ENCODE data around the gene PABPC3. TPM values are rescaled to one million over a fixed set of nuclear protein-coding genes. Genes with fewer than 3 reads are reported as not detected.

Gene PABPC3
- total RNA-seq, 2 experiments from 2014 or later: 0.20 to 0.66 TPM

DNA sequence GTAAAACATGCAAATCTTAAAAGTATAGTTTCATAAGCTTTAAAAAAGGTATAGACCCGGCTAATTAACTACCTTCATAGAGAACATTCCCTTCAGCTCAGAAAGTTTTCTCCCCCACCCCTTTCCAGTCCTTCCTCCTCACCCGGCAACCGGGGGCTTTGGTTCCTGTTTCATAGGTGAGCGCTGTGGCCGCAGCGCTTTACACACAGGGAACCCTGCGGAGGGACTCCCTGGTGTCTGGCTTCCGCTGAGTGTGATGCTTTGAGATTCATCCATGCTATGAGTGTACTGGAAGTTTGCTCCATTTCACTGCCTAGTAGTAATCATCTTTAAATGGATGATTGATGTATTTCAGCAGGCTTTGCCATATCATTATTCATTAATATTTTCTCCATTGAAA lies 26.0 kb upstream of the PABPC3 start:
- Mint-ChIP-seq H3K4me1 (ENCODE audit: low read depth) (no peaks in the 10 kb centered on the region), H3K4me3 (no peak overlapping the region), H3K27me3 (peaks cover 53% of the 10 kb centered on the region), H3K36me3 (ENCODE audit: low read depth) (no peaks in the 10 kb centered on the region), H3K9me3 (no peaks in the 10 kb centered on the region), H3K27ac (no peak overlapping the region)
- Histone ChIP-seq H3K9me3 (ENCODE audit: control insufficient read depth in 1 of 2, insufficient read depth in 1 of 2, low read length in 2 of 2) (no peaks in the 10 kb centered on the region), H3K4me1 (ENCODE audit: insufficient read depth, low read length) (no peaks in the 10 kb centered on the region), H3K27ac (ENCODE audit: low read depth in 1 of 2, low read length in 2 of 2) (no peak overlapping the region), H3K36me3 (ENCODE audit: insufficient read depth, low read length) (no peaks in the 10 kb centered on the region), H3K4me3 (ENCODE audit: low read length) (no peak overlapping the region), H3K27me3 (ENCODE audit: control insufficient read depth in 1 of 2, insufficient read depth in 2 of 2, low read length in 2 of 2) (peaks cover 10 to 12% of the 10 kb centered on the region in 2 experiments)
- DNase-seq (no peak), ATAC-seq (ENCODE audit: poor library complexity) (no peak)
- TF ChIP-seq, protein P1, sequence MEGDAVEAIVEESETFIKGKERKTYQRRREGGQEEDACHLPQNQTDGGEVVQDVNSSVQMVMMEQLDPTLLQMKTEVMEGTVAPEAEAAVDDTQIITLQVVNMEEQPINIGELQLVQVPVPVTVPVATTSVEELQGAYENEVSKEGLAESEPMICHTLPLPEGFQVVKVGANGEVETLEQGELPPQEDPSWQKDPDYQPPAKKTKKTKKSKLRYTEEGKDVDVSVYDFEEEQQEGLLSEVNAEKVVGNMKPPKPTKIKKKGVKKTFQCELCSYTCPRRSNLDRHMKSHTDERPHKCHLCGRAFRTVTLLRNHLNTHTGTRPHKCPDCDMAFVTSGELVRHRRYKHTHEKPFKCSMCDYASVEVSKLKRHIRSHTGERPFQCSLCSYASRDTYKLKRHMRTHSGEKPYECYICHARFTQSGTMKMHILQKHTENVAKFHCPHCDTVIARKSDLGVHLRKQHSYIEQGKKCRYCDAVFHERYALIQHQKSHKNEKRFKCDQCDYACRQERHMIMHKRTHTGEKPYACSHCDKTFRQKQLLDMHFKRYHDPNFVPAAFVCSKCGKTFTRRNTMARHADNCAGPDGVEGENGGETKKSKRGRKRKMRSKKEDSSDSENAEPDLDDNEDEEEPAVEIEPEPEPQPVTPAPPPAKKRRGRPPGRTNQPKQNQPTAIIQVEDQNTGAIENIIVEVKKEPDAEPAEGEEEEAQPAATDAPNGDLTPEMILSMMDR (IDR thresholded peaks at IDR 0.05): no peak
- ChIA-PET CTCF (no interaction called here), POLR2A (no interaction called here)
- intact Hi-C loops (cut with DNase I, micrococcal nuclease): no loop called here

DNA sequence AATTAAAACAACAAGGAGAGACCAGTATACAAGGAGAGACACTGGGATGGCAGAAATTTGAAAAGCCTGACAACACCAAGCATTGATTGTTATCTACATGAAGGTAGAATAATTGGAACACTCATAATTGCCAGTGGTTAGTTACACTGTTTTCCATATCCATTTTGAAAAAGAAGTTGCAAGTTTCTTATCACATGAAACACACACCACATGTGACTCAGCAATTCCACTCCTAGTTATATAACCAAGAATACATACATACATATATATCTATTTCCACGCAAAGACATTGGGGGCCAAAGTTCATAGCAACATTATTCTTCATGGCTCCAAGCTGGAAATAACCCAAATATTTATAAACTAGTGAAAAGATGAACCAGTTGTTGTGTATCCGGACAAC lies 15.2 kb upstream of the PABPC3 start:
- DNase-seq (no peak), ATAC-seq (ENCODE audit: poor library complexity) (no peak)
- no peaks in the 10 kb centered on the region for H3K9me3 Mint-ChIP-seq
- H3K4me1 ChIP-seq (ENCODE audit: insufficient read depth, low read length): no peaks in the 10 kb centered on the region
- no peaks in the 10 kb centered on the region for H3K9me3 ChIP-seq (ENCODE audit: control insufficient read depth in 1 of 2, insufficient read depth in 1 of 2, low read length in 2 of 2)
- no peak overlapping the region for H3K4me3 Mint-ChIP-seq
- no peak overlapping the region for H3K4me3 ChIP-seq (ENCODE audit: low read length)
- H3K27ac ChIP-seq (ENCODE audit: low read depth in 1 of 2, low read length in 2 of 2): no peak overlapping the region
- no peaks in the 10 kb centered on the region for H3K27me3 ChIP-seq (ENCODE audit: control insufficient read depth in 1 of 2, insufficient read depth in 2 of 2, low read length in 2 of 2)
- no peaks in the 10 kb centered on the region for H3K36me3 Mint-ChIP-seq (ENCODE audit: low read depth)
- H3K36me3 ChIP-seq (ENCODE audit: insufficient read depth, low read length): no peaks in the 10 kb centered on the region
- H3K27ac Mint-ChIP-seq: no peak overlapping the region
- ChIA-PET POLR2A (no interaction called here), CTCF (no interaction called here)
- intact Hi-C loops (cut with DNase I, micrococcal nuclease): no loop called here
- peaks cover 6% of the 10 kb centered on the region for H3K27me3 Mint-ChIP-seq
- no peaks in the 10 kb centered on the region for H3K4me1 Mint-ChIP-seq (ENCODE audit: low read depth)
- TF ChIP-seq, protein P1 (IDR thresholded peaks at IDR 0.05): no peak

- H3K36me3 ChIP-seq (ENCODE audit: insufficient read depth, low read length): no peaks in the 10 kb centered on the region
- Mint-ChIP-seq H3K4me3 (no peak overlapping the region), H3K27ac (no peak overlapping the region), H3K36me3 (ENCODE audit: low read depth) (no peaks in the 10 kb centered on the region), H3K4me1 (ENCODE audit: low read depth) (no peaks in the 10 kb centered on the region), H3K9me3 (no peaks in the 10 kb centered on the region), H3K27me3 (peaks cover 6% of the 10 kb centered on the region)
- intact Hi-C loops (cut with DNase I, micrococcal nuclease): no loop called here
- CTCF ChIA-PET: no interaction called here
- no peak for ATAC-seq (ENCODE audit: poor library complexity)
- no peak overlapping the region for H3K4me3 ChIP-seq (ENCODE audit: low read length)
- POLR2A ChIA-PET: no interaction called here
- H3K27ac ChIP-seq (ENCODE audit: low read depth in 1 of 2, low read length in 2 of 2): no peak overlapping the region
- H3K4me1 ChIP-seq (ENCODE audit: insufficient read depth, low read length): no peaks in the 10 kb centered on the region
- no peaks in the 10 kb centered on the region for H3K27me3 ChIP-seq (ENCODE audit: control insufficient read depth in 1 of 2, insufficient read depth in 2 of 2, low read length in 2 of 2)
- DNase-seq: no peak
- TF ChIP-seq, protein P1 (IDR thresholded peaks at IDR 0.05): no peak
- H3K9me3 ChIP-seq (ENCODE audit: control insufficient read depth in 1 of 2, insufficient read depth in 1 of 2, low read length in 2 of 2): no peaks in the 10 kb centered on the region
Measured at GRCh38 chr13:25084096-25084495, 11.8 kb upstream of the PABPC3 start.
